Urinary bladder (tissue), 4 donors: ENCODE results near the gene NT5DC1. TPM values are rescaled to one million over a fixed set of nuclear protein-coding genes. Genes with fewer than 3 reads are reported as not detected.
"Not testable (repeated sequence)": the region's sequence is repeated elsewhere in the genome, so short reads cannot be mapped to it uniquely, and the experiment has no call there.

ENCODE experiments used
- DNase-seq: peaks from one replicate; pipeline ENCODE4 v3.0.0-alpha.2; 2015; ENCODE audit errors: extremely low spot score
- H3K27ac ChIP-seq: one replicate; pipeline ENCODE4 v1.5.1; 2013; ENCODE audit warnings: low read depth, mild to moderate bottlenecking, moderate library complexity
- H3K36me3 ChIP-seq: one replicate; pipeline ENCODE4 v1.6.1; 2013; ENCODE audit warnings: mild to moderate bottlenecking, moderate library complexity; ENCODE audit not compliant: insufficient read depth
- H3K4me1 ChIP-seq: one replicate; pipeline ENCODE4 v1.6.1; 2013; ENCODE audit warnings: mild to moderate bottlenecking, moderate library complexity; ENCODE audit not compliant: insufficient read depth
- H3K4me3 ChIP-seq: one replicate; pipeline ENCODE4 v1.5.1; 2013; ENCODE audit warnings: low read depth, low read length
- WGBS: extraction: QIAGEN DNeasy Blood & Tissue Kit; methylation state at CpG from one replicate; pipeline ENCODE4 v1.1.7; 2013; 5-methylcytosine and 5-hydroxymethylcytosine counted together
- polyA plus RNA-seq: library from polyadenylated mRNA; stranded (reverse); fragments of 200-250 nt; gene quantifications from one replicate; pipeline ENCODE4 v1.2.3, GENCODE V29; 2013
- total RNA-seq: library from RNA; depleted of rRNA; stranded (reverse); fragments of >200 nt; gene quantifications from one replicate; pipeline ENCODE4 v1.2.3, GENCODE V29; 2014
- donor health status: healthy with polysubstance abuse.
- donor health status: healthy.

Gene NT5DC1
- total and polyA plus RNA-seq, 2 donors, result 14.3 to 22.5 TPM

- H3K4me1 ChIP-seq, result no peaks in the 10 kb centered on the region
- H3K36me3 ChIP-seq, result no peaks in the 10 kb centered on the region
- DNase-seq, result no peak
- no peak overlapping the region for H3K27ac ChIP-seq
- WGBS, result 81% methylated on average over 2 of the region's 2 CpGs
- H3K4me3 ChIP-seq, result no peak overlapping the region
Measured at GRCh38 chr6:116073765-116074440, 26.8 kb upstream of the NT5DC1 start.

- no peak for DNase-seq
- Histone ChIP-seq H3K4me3 (no peak overlapping the region), H3K4me1 (no peaks in the 10 kb centered on the region), H3K27ac (no peak overlapping the region), H3K36me3 (no peaks in the 10 kb centered on the region)
- WGBS, result 90% methylated on average over 2 of the region's 2 CpGs
Measured at GRCh38 chr6:116074732-116075390, 25.8 kb upstream of the NT5DC1 start.

- Histone ChIP-seq H3K4me1 (no peaks in the 10 kb centered on the region), H3K4me3 (no peak overlapping the region), H3K27ac (no peak overlapping the region), H3K36me3 (no peaks in the 10 kb centered on the region)
- WGBS, result 73% methylated on average over 3 of the region's 3 CpGs
- no peak for DNase-seq
Measured at GRCh38 chr6:116078522-116078921, 22.1 kb upstream of the NT5DC1 start.

GRCh38 chr6:116078945-116079344 is 21.7 kb upstream of the NT5DC1 start:
- no peaks in the 10 kb centered on the region for H3K36me3 ChIP-seq
- DNase-seq, result no peak
- no peak overlapping the region for H3K4me3 ChIP-seq
- WGBS, result 99% methylated on average over 3 of the region's 3 CpGs
- no peaks in the 10 kb centered on the region for H3K4me1 ChIP-seq
- H3K27ac ChIP-seq, result no peak overlapping the region

- Histone ChIP-seq H3K4me1 (no peaks in the 10 kb centered on the region), H3K36me3 (no peaks in the 10 kb centered on the region), H3K4me3 (no peak overlapping the region), H3K27ac (no peak overlapping the region)
- DNase-seq, result no peak
- WGBS, result 92% methylated on average over 5 of the region's 5 CpGs
Measured at GRCh38 chr6:116083052-116083451, 17.6 kb upstream of the NT5DC1 start.

GRCh38 chr6:116084284-116084683 is 16.4 kb upstream of the NT5DC1 start:
- H3K27ac ChIP-seq, result no peak overlapping the region
- H3K36me3 ChIP-seq, result no peaks in the 10 kb centered on the region
- 78% methylated on average over 2 of the region's 2 CpGs for WGBS
- no peak overlapping the region for H3K4me3 ChIP-seq
- no peaks in the 10 kb centered on the region for H3K4me1 ChIP-seq
- no peak for DNase-seq

GRCh38 chr6:116087437-116088027 is 13.1 kb upstream of the NT5DC1 start:
- no peak overlapping the region for H3K4me3 ChIP-seq

GRCh38 chr6:116088946-116089345 is 11.7 kb upstream of the NT5DC1 start:
- no peak for DNase-seq
- H3K4me3 ChIP-seq, result no peak overlapping the region
- no peaks in the 10 kb centered on the region for H3K36me3 ChIP-seq
- H3K4me1 ChIP-seq, result no peaks in the 10 kb centered on the region
- H3K27ac ChIP-seq, result no peak overlapping the region

More at GRCh38 chr6:116087437-116088027, 13.1 kb upstream of the NT5DC1 start:
- 53% methylated on average over 4 of the region's 4 CpGs for WGBS
- DNase-seq, result no peak
- no peak overlapping the region for H3K27ac ChIP-seq
- H3K36me3 ChIP-seq, result no peaks in the 10 kb centered on the region
- H3K4me1 ChIP-seq, result no peaks in the 10 kb centered on the region

GRCh38 chr6:116090251-116090650 is 10.4 kb upstream of the NT5DC1 start:
- Histone ChIP-seq H3K4me1 (no peaks in the 10 kb centered on the region), H3K36me3 (no peaks in the 10 kb centered on the region), H3K4me3 (no peak overlapping the region), H3K27ac (no peak overlapping the region)
- no peak for DNase-seq
- 80% methylated on average over 2 of the region's 2 CpGs for WGBS

- no peaks in the 10 kb centered on the region for H3K36me3 ChIP-seq
- no peaks in the 10 kb centered on the region for H3K4me1 ChIP-seq
- H3K27ac ChIP-seq, result no peak overlapping the region
- no peak for DNase-seq
- no peak overlapping the region for H3K4me3 ChIP-seq
- 97% methylated on average over 7 of the region's 7 CpGs for WGBS
Measured at GRCh38 chr6:116094041-116094440, 6.6 kb upstream of the NT5DC1 start.

GRCh38 chr6:116096048-116096759 is 4.4 kb upstream of the NT5DC1 start:
- not testable (repeated sequence) for H3K27ac ChIP-seq, DNase-seq, H3K4me1 ChIP-seq, H3K4me3 ChIP-seq, H3K36me3 ChIP-seq
- WGBS, result 91% methylated on average over 9 of the region's 9 CpGs

- Histone ChIP-seq H3K27ac (no peak overlapping the region), H3K36me3 (no peaks in the 10 kb centered on the region), H3K4me3 (no peak overlapping the region), H3K4me1 (no peaks in the 10 kb centered on the region)
- WGBS, result 60% methylated on average over 2 of the region's 2 CpGs
- DNase-seq, result no peak
Measured at GRCh38 chr6:116096979-116097816, 3.5 kb upstream of the NT5DC1 start.

- no peak overlapping the region for H3K27ac ChIP-seq
- H3K4me1 ChIP-seq, result peaks cover 2% of the 10 kb centered on the region
- 81% methylated on average over 1 of the region's 1 CpG for WGBS
- no peak overlapping the region for H3K4me3 ChIP-seq
- DNase-seq, result no peak
- H3K36me3 ChIP-seq, result no peaks in the 10 kb centered on the region
Measured at GRCh38 chr6:116099036-116099435, 1.6 kb upstream of the NT5DC1 start.
